ENCODE results near the gene LAMA3. TPM values are rescaled to one million over a fixed set of nuclear protein-coding genes. Genes with fewer than 3 reads are reported as not detected.

Gene LAMA3
- total and polyA plus RNA-seq, 10 of the 15 experiments (the other 5 are each of a cell fraction or from before 2014, with no cell fraction given): 0.37 to 6.5 (median 5.4) TPM

- no peak overlapping the region for H3K27ac ChIP-seq (ENCODE audit: control insufficient read depth, insufficient read depth)
- H4K20me1 ChIP-seq (ENCODE audit: control insufficient read depth, insufficient read depth): no peaks in the 10 kb centered on the region
- no peak for TF ChIP-seq SPI1 (IDR thresholded peaks at IDR 0.05; ENCODE audit: borderline replicate concordance, insufficient read depth, low read depth, low read length)
- TF ChIP-seq ATF7 (IDR thresholded peaks at IDR 0.05; ENCODE audit: low read depth): no peak
- no peak for TF ChIP-seq STAT3 (IDR thresholded peaks at IDR 0.05; ENCODE audit: low read depth, low read length)
- no peak for TF ChIP-seq ZNF384 (IDR thresholded peaks at IDR 0.05; ENCODE audit: borderline replicate concordance, low read depth, low read length)
- no peak for TF ChIP-seq EP300 (IDR thresholded peaks at IDR 0.05; ENCODE audit: borderline replicate concordance in 1 of 2, control insufficient read depth in 1 of 2, low read depth in 2 of 2, low read length in 2 of 2)
- TF ChIP-seq SMARCA5 (IDR thresholded peaks at IDR 0.05): no peak
- TF ChIP-seq NFYA (IDR thresholded peaks at IDR 0.05; ENCODE audit: borderline replicate concordance, low read depth, low read length): no peak
- no peak for TF ChIP-seq NR2C1 (IDR thresholded peaks at IDR 0.05)
- no peak for TF ChIP-seq CEBPB (IDR thresholded peaks at IDR 0.05; ENCODE audit: borderline replicate concordance in 1 of 2, low read depth in 2 of 2, low read length in 2 of 2)
- no peak for TF ChIP-seq IKZF2 (IDR thresholded peaks at IDR 0.05)
- no peak for TF ChIP-seq BRCA1 (IDR thresholded peaks at IDR 0.05; ENCODE audit: low read depth, low read length)
- TF ChIP-seq BACH1 (IDR thresholded peaks at IDR 0.05; ENCODE audit: borderline replicate concordance): no peak
- TF ChIP-seq TCF3 (IDR thresholded peaks at IDR 0.05; ENCODE audit: borderline replicate concordance, insufficient read depth, low read depth, low read length): no peak
- TF ChIP-seq, protein P1, sequence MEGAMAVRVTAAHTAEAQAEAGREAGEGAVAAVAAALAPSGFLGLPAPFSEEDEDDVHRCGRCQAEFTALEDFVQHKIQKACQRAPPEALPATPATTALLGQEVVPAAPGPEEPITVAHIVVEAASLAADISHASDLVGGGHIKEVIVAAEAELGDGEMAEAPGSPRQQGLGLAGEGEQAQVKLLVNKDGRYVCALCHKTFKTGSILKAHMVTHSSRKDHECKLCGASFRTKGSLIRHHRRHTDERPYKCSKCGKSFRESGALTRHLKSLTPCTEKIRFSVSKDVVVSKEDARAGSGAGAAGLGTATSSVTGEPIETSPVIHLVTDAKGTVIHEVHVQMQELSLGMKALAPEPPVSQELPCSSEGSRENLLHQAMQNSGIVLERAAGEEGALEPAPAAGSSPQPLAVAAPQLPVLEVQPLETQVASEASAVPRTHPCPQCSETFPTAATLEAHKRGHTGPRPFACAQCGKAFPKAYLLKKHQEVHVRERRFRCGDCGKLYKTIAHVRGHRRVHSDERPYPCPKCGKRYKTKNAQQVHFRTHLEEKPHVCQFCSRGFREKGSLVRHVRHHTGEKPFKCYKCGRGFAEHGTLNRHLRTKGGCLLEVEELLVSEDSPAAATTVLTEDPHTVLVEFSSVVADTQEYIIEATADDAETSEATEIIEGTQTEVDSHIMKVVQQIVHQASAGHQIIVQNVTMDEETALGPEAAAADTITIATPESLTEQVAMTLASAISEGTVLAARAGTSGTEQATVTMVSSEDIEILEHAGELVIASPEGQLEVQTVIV (IDR thresholded peaks at IDR 0.05; ENCODE audit: borderline replicate concordance, partially characterized antibody): no peak
- TF ChIP-seq EZH2 (IDR thresholded peaks at IDR 0.05; ENCODE audit: borderline replicate concordance, control insufficient read depth, low read depth, low read length): no peak
- no peak for TF ChIP-seq CBFB (IDR thresholded peaks at IDR 0.05; ENCODE audit: low read depth)
- TF ChIP-seq, protein P2, sequence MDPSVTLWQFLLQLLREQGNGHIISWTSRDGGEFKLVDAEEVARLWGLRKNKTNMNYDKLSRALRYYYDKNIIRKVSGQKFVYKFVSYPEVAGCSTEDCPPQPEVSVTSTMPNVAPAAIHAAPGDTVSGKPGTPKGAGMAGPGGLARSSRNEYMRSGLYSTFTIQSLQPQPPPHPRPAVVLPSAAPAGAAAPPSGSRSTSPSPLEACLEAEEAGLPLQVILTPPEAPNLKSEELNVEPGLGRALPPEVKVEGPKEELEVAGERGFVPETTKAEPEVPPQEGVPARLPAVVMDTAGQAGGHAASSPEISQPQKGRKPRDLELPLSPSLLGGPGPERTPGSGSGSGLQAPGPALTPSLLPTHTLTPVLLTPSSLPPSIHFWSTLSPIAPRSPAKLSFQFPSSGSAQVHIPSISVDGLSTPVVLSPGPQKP (IDR thresholded peaks at IDR 0.05; ENCODE audit: low read depth, low read length): no peak
- TF ChIP-seq, protein P3, sequence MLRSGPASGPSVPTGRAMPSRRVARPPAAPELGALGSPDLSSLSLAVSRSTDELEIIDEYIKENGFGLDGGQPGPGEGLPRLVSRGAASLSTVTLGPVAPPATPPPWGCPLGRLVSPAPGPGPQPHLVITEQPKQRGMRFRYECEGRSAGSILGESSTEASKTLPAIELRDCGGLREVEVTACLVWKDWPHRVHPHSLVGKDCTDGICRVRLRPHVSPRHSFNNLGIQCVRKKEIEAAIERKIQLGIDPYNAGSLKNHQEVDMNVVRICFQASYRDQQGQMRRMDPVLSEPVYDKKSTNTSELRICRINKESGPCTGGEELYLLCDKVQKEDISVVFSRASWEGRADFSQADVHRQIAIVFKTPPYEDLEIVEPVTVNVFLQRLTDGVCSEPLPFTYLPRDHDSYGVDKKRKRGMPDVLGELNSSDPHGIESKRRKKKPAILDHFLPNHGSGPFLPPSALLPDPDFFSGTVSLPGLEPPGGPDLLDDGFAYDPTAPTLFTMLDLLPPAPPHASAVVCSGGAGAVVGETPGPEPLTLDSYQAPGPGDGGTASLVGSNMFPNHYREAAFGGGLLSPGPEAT (IDR thresholded peaks at IDR 0.05; ENCODE audit: low read depth): no peak
- no peak for TF ChIP-seq SP1 (IDR thresholded peaks at IDR 0.05; ENCODE audit: low read depth, low read length)
- no peak for TF ChIP-seq MTA3 (IDR thresholded peaks at IDR 0.05; ENCODE audit: borderline replicate concordance, low read length)
- H3K79me2 ChIP-seq (ENCODE audit: control insufficient read depth, insufficient read depth, low read length): no peaks in the 10 kb centered on the region
- RAD21 ChIA-PET (ENCODE audit: unreplicated experiment): no interaction called here
- in situ Hi-C loops (cut with MboI): no loop called here
- no peak for DNase-seq (ENCODE audit: low read depth, low spot score)
- POLR2A ChIA-PET: interaction anchor here (1.0 kb wide), 1 partner anchor 52 kb away, joined by 3 read pairs; no protein-coding TSS in a partner anchor
- no peak overlapping the region for H3K9ac ChIP-seq (ENCODE audit: control insufficient read depth, insufficient read depth, low read length)
- SMC1A ChIA-PET (ENCODE audit: uncharacterized antibody, unreplicated experiment): no interaction called here
- no peak overlapping the region for H2AFZ ChIP-seq (ENCODE audit: control insufficient read depth, low read depth, low read length)
- ATAC-seq: no peak
- FAIRE-seq: no peak
- H3K4me1 ChIP-seq (ENCODE audit: control insufficient read depth, insufficient read depth, low read length): no peaks in the 10 kb centered on the region
- intact Hi-C loops (cut with micrococcal nuclease; ENCODE audit: unreplicated experiment): no loop called here
- H3K9me3 ChIP-seq (replicated peaks; ENCODE audit: control insufficient read depth, insufficient read depth, low read length): no peaks in the 10 kb centered on the region; the same call in 2 of the 3 replicates
- BruUV-seq (replicated peaks): no TSS peak
- no peak overlapping the region for H3K4me3 ChIP-seq
- CTCF ChIA-PET: no interaction called here
- no peaks in the 10 kb centered on the region for H3K27me3 ChIP-seq (replicated peaks in 1 of 2; ENCODE audit: control insufficient read depth in 2 of 2, insufficient read depth in 2 of 2, low read length in 1 of 2)
- no peaks in the 10 kb centered on the region; a peak in 1 of 4 replicates for H3K36me3 ChIP-seq (ENCODE audit: control insufficient read depth in 2 of 2, insufficient read depth in 2 of 2, low read length in 1 of 2)
- H3K4me2 ChIP-seq (ENCODE audit: control insufficient read depth, insufficient read depth): no peak overlapping the region
- WGBS (ENCODE audit: insufficient coverage, insufficient replicate concordance, low lambda C conversion rate, missing lambda C conversion rate): 87% methylated on average over 7 of the region's 8 CpGs
Measured at GRCh38 chr18:23757437-23757733, 68.1 kb downstream of the LAMA3 start.

All from GM12878 (cell line).